Measurements from ENCODE around the gene ISCA2. TPM values are rescaled to one million over a fixed set of nuclear protein-coding genes. Genes with fewer than 3 reads are reported as not detected.

Gene ISCA2
- total RNA-seq, 2 experiments from 2014 or later, result 38.4 to 50.0 TPM

DNA sequence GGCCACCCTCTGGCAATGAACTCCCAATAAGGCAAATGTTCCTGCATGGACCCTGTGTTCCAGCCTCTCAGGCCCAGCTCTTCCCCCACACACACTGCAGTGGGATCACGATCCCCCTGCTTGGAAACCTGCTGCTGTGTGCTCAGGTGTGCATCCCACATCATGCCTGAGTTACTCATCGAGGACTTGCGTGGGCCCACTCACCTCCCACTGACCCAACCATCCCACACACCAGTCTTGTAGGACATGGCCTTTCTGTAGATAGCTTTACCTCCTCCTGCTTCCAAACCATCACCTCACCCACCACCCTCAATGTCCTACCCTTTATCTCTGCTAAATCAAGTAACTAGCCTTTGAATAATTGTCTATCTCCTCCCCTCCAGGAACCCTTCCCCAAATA lies 25.1 kb upstream of the ISCA2 start:
- no peaks in the 10 kb centered on the region for H3K36me3 ChIP-seq (ENCODE audit: insufficient read depth, low read length)
- POLR2A ChIA-PET, result interaction anchor here (1.1 kb wide), 1 partner anchor 103 kb away, joined by 3 read pairs; no protein-coding TSS in a partner anchor
- H2AFZ ChIP-seq (ENCODE audit: low read length), result no peak overlapping the region
- H3K9me2 ChIP-seq (ENCODE audit: insufficient read depth, low read length), result no peaks in the 10 kb centered on the region
- intact Hi-C loops (cut with micrococcal nuclease; ENCODE audit: unreplicated experiment), result no loop called here
- no peak for DNase-seq (ENCODE audit: low spot score)
- no peak overlapping the region for H3K4me3 ChIP-seq (ENCODE audit: low read depth, low read length, poor library complexity, severe bottlenecking)
- CTCF ChIA-PET (ENCODE audit: unreplicated experiment), result no interaction called here
- no peak overlapping the region for H3K27ac ChIP-seq (ENCODE audit: low read depth, low read length, poor library complexity, severe bottlenecking)
- TF ChIP-seq, protein P1, sequence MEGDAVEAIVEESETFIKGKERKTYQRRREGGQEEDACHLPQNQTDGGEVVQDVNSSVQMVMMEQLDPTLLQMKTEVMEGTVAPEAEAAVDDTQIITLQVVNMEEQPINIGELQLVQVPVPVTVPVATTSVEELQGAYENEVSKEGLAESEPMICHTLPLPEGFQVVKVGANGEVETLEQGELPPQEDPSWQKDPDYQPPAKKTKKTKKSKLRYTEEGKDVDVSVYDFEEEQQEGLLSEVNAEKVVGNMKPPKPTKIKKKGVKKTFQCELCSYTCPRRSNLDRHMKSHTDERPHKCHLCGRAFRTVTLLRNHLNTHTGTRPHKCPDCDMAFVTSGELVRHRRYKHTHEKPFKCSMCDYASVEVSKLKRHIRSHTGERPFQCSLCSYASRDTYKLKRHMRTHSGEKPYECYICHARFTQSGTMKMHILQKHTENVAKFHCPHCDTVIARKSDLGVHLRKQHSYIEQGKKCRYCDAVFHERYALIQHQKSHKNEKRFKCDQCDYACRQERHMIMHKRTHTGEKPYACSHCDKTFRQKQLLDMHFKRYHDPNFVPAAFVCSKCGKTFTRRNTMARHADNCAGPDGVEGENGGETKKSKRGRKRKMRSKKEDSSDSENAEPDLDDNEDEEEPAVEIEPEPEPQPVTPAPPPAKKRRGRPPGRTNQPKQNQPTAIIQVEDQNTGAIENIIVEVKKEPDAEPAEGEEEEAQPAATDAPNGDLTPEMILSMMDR (conservative IDR thresholded peaks at IDR 0.05; ENCODE audit: low read length), result no peak
- TF ChIP-seq EZH2phosphoT487 (IDR thresholded peaks at IDR 0.05; ENCODE audit: borderline replicate concordance, low read depth, low read length), result no peak
- BruUV-seq (replicated peaks), result no TSS peak
- no peaks in the 10 kb centered on the region for H4K20me1 ChIP-seq (ENCODE audit: insufficient read depth, low read length)
- no peak overlapping the region for H3K4me2 ChIP-seq (ENCODE audit: low read length)
- no peaks in the 10 kb centered on the region for H3K9me3 ChIP-seq (ENCODE audit: low read length)
- H3K4me1 ChIP-seq (ENCODE audit: insufficient read depth, low read length, poor library complexity, severe bottlenecking), result no peaks in the 10 kb centered on the region
- H3K79me2 ChIP-seq (ENCODE audit: insufficient read depth, low read depth, low read length), result no peaks in the 10 kb centered on the region

DNA sequence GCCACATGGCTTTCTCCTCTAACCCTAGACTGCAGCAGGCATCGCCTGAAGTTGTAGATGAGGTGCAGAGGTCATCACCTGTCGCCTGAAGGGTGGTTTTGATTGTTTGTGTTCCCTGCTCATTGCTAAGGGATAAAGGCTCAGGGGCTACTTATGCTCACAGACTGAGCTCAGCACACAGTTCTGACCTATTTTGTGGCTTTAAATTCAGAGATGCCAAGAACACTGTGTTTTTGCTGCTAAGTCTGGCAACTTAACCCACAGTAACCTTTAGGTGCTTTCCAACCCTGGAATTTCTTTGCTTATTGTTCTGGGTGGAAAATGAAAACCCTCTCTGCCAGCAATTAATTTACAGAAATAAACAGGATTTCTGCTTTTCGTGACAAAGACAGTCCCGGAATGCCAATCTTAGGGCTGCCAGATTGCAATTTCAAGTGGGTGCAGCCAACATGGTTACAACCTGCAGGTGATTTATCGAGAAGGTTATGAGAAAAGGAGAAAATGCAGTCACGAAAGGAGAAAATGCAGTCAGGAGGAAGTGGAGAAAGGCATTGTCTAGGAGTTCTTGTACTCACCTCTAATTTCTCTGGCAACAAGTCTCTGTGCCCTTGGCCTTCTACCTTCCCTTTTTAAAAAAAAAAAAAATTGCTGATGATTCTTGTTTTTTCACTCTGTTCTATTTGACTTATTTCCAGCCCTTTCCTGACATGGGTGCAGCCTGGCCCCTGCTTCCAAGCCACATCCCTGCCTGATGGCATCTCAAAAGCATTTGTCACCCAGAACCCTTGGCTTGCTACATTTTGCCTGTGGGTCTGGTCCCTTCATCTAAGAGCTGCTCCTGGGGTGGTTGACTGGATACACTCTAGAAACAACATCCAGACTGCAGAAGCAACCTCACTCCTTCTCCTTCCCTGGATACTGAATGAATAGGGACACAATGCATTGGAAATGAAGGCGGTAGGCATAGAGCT lies 23.7 kb upstream of the ISCA2 start:
- no peak overlapping the region for H3K4me3 ChIP-seq (ENCODE audit: low read depth, low read length, poor library complexity, severe bottlenecking)
- H3K36me3 ChIP-seq (ENCODE audit: insufficient read depth, low read length), result no peaks in the 10 kb centered on the region
- H3K4me2 ChIP-seq (ENCODE audit: low read length), result no peak overlapping the region
- POLR2A ChIA-PET, result interaction anchor here (1.1 kb wide), 1 partner anchor 104 kb away, joined by 3 read pairs; no protein-coding TSS in a partner anchor
- H3K9me3 ChIP-seq (ENCODE audit: low read length), result no peaks in the 10 kb centered on the region
- no peak for DNase-seq (ENCODE audit: low spot score)
- no peaks in the 10 kb centered on the region for H3K4me1 ChIP-seq (ENCODE audit: insufficient read depth, low read length, poor library complexity, severe bottlenecking)
- BruUV-seq (replicated peaks), result no TSS peak
- TF ChIP-seq EZH2phosphoT487 (IDR thresholded peaks at IDR 0.05; ENCODE audit: borderline replicate concordance, low read depth, low read length), result no peak
- TF ChIP-seq, protein P1 (conservative IDR thresholded peaks at IDR 0.05; ENCODE audit: low read length), result no peak
- H4K20me1 ChIP-seq (ENCODE audit: insufficient read depth, low read length), result no peaks in the 10 kb centered on the region
- CTCF ChIA-PET (ENCODE audit: unreplicated experiment), result interaction anchor here (0.6 kb wide), 1 partner anchor 32 kb away, joined by 3 read pairs; no protein-coding TSS in a partner anchor
- H3K27ac ChIP-seq (ENCODE audit: low read depth, low read length, poor library complexity, severe bottlenecking), result no peak overlapping the region
- intact Hi-C loops (cut with micrococcal nuclease; ENCODE audit: unreplicated experiment), result no loop called here
- no peaks in the 10 kb centered on the region for H3K79me2 ChIP-seq (ENCODE audit: insufficient read depth, low read depth, low read length)
- no peaks in the 10 kb centered on the region for H3K9me2 ChIP-seq (ENCODE audit: insufficient read depth, low read length)
- no peak overlapping the region for H2AFZ ChIP-seq (ENCODE audit: low read length)

DNA sequence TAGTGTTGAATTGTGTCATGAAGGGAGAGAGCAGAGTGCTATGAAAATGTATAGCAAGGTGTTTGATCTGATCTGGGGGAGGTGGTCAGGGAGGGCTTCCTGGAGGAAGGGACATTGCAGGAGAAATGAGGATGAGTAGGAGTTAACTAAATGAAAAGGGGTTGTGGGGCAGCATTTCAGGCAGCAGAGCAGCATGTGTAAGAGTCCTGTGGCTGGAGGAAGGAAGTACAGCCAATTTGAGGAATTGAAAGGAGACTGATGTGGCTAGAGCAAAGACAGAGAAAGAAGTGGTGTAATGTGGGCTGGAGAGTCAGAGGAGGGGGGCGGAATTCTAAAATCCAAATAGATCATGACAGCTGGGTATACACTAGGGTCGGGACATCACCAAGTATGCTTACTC lies 21.0 kb upstream of the ISCA2 start:
- H4K20me1 ChIP-seq (ENCODE audit: insufficient read depth, low read length), result no peaks in the 10 kb centered on the region
- no peaks in the 10 kb centered on the region for H3K4me1 ChIP-seq (ENCODE audit: insufficient read depth, low read length, poor library complexity, severe bottlenecking)
- H3K4me2 ChIP-seq (ENCODE audit: low read length), result no peak overlapping the region
- DNase-seq (ENCODE audit: low spot score), result no peak
- no peaks in the 10 kb centered on the region for H3K79me2 ChIP-seq (ENCODE audit: insufficient read depth, low read depth, low read length)
- H3K27ac ChIP-seq (ENCODE audit: low read depth, low read length, poor library complexity, severe bottlenecking), result no peak overlapping the region
- no peak overlapping the region for H3K4me3 ChIP-seq (ENCODE audit: low read depth, low read length, poor library complexity, severe bottlenecking)
- POLR2A ChIA-PET, result no interaction called here
- H3K9me3 ChIP-seq (ENCODE audit: low read length), result no peaks in the 10 kb centered on the region
- H3K36me3 ChIP-seq (ENCODE audit: insufficient read depth, low read length), result no peaks in the 10 kb centered on the region
- H2AFZ ChIP-seq (ENCODE audit: low read length), result no peak overlapping the region
- intact Hi-C loops (cut with micrococcal nuclease; ENCODE audit: unreplicated experiment), result no loop called here
- no TSS peak for BruUV-seq (replicated peaks)
- CTCF ChIA-PET (ENCODE audit: unreplicated experiment), result no interaction called here
- no peaks in the 10 kb centered on the region for H3K9me2 ChIP-seq (ENCODE audit: insufficient read depth, low read length)
- TF ChIP-seq EZH2phosphoT487 (IDR thresholded peaks at IDR 0.05; ENCODE audit: borderline replicate concordance, low read depth, low read length), result no peak
- TF ChIP-seq, protein P1 (conservative IDR thresholded peaks at IDR 0.05; ENCODE audit: low read length), result no peak

All from OCI-LY7 (cell line).